Osteoblast (primary cell): ENCODE results near the gene IRF4. TPM values are rescaled to one million over a fixed set of nuclear protein-coding genes. Genes with fewer than 3 reads are reported as not detected.

Source experiments
- DNase-seq: peaks from one replicate; pipeline ENCODE4 v3.0.0; 2011; ENCODE audit warnings: low spot score, mixed read lengths; ENCODE audit not compliant: insufficient read length; ENCODE audit errors: missing footprints
- H2AFZ ChIP-seq: 2 replicates; pipeline ENCODE4 v1.6.0; 2011; ENCODE audit warnings: mild to moderate bottlenecking, low read length
- H3K27ac ChIP-seq: 2 replicates; pipeline ENCODE4 v1.5.1; 2011; ENCODE audit warnings: mild to moderate bottlenecking, low read depth, low read length, moderate library complexity
- H3K27me3 ChIP-seq: 2 replicates; pipeline ENCODE4 v1.6.0; 2012; ENCODE audit warnings: mild to moderate bottlenecking, control low read depth, inconsistent platforms, low read length, moderate library complexity; ENCODE audit not compliant: insufficient read depth
- H3K36me3 ChIP-seq: 2 replicates; pipeline ENCODE4 v1.5.1; 2011; ENCODE audit warnings: mild to moderate bottlenecking, low read length, control low read depth, moderate library complexity; ENCODE audit not compliant: insufficient read depth
- H3K4me1 ChIP-seq: 2 replicates; pipeline ENCODE4 v1.5.1; 2011; ENCODE audit warnings: mild to moderate bottlenecking, low read length, control low read depth, moderate library complexity; ENCODE audit not compliant: insufficient read depth
- H3K4me2 ChIP-seq: 2 replicates; pipeline ENCODE4 v1.6.0; 2011; ENCODE audit warnings: mild to moderate bottlenecking, low read length; ENCODE audit not compliant: insufficient read depth
- H3K4me3 ChIP-seq: fragments of 200-600 bp; sonication (generic); 3 replicates; pipeline ENCODE4 v1.5.1; 2012; ENCODE audit warnings: mild to moderate bottlenecking, low read length, inconsistent platforms; ENCODE audit not compliant: insufficient read depth
- H3K79me2 ChIP-seq: 2 replicates; pipeline ENCODE4 v1.6.0; 2012; ENCODE audit warnings: mild to moderate bottlenecking, low read length, control low read depth, inconsistent platforms; ENCODE audit not compliant: insufficient read depth
- H3K9me3 ChIP-seq: 2 replicates; pipeline ENCODE4 v1.5.1; 2011; ENCODE audit warnings: low read depth, low read length, control low read depth
- H4K20me1 ChIP-seq: 2 replicates; pipeline ENCODE4 v1.6.0; 2012; ENCODE audit warnings: mild to moderate bottlenecking, low read length, control low read depth; ENCODE audit not compliant: insufficient read depth
- CTCF ChIP-seq: IDR thresholded peaks from 2 replicates; pipeline ENCODE4 v1.5.1; 2011; ENCODE audit warnings: mild to moderate bottlenecking, low read depth, low read length, moderate library complexity; ENCODE audit errors: extremely low read depth
- total RNA-seq: library from RNA; depleted of rRNA; stranded (reverse); fragments of >200 nt; gene quantifications from 2 replicates; pipeline ENCODE4 v1.2.3, GENCODE V29; 2012

IRF4 gene
- total RNA-seq, 1 donor = under 0.01 TPM

GRCh38 chr6:421211-421610, 29.7 kb downstream of the IRF4 start:
- no peaks in the 10 kb centered on the region for H3K9me3 ChIP-seq
- H2AFZ ChIP-seq = no peak overlapping the region
- H3K36me3 ChIP-seq = no peaks in the 10 kb centered on the region
- H3K4me1 ChIP-seq = peaks cover 12% of the 10 kb centered on the region
- H4K20me1 ChIP-seq = no peaks in the 10 kb centered on the region
- H3K4me3 ChIP-seq = no peak overlapping the region
- DNase-seq = no peak
- TF ChIP-seq CTCF = no peak
- H3K4me2 ChIP-seq = no peak overlapping the region
- H3K27ac ChIP-seq = no peak overlapping the region
- no peaks in the 10 kb centered on the region for H3K79me2 ChIP-seq
- H3K27me3 ChIP-seq = peaks cover 2% of the 10 kb centered on the region

- Histone ChIP-seq H3K9me3 (no peaks in the 10 kb centered on the region), H4K20me1 (no peaks in the 10 kb centered on the region), H3K79me2 (no peaks in the 10 kb centered on the region), H2AFZ (no peak overlapping the region), H3K27ac (peak overlapping the region; percentile 5), H3K4me1 (peaks cover 12% of the 10 kb centered on the region), H3K27me3 (peaks cover 2% of the 10 kb centered on the region), H3K4me2 (no peak overlapping the region), H3K36me3 (no peaks in the 10 kb centered on the region), H3K4me3 (no peak overlapping the region)
- TF ChIP-seq CTCF = no peak
- peak; percentile 100 for DNase-seq
Observed at GRCh38 chr6:422433-423054, 31.0 kb downstream of the IRF4 start.

GRCh38 chr6:423055-423798, 31.7 kb downstream of the IRF4 start:
- H3K4me2 ChIP-seq = no peak overlapping the region
- peak overlapping the region; percentile 63 for H3K27ac ChIP-seq
- H3K36me3 ChIP-seq = no peaks in the 10 kb centered on the region

More at GRCh38 chr6:423055-423798, 31.7 kb downstream of the IRF4 start:
- Histone ChIP-seq H3K79me2 (no peaks in the 10 kb centered on the region), H3K4me3 (no peak overlapping the region), H3K4me1 (peaks cover 12% of the 10 kb centered on the region), H2AFZ (no peak overlapping the region), H3K27me3 (no peaks in the 10 kb centered on the region), H3K9me3 (no peaks in the 10 kb centered on the region), H4K20me1 (no peaks in the 10 kb centered on the region)
- TF ChIP-seq CTCF = no peak
- DNase-seq = peak; percentile 92
